A549 treated with AZD2906 at 1 μM for 4 hours (cell line): Measurements from ENCODE around the gene VCP. TPM values are rescaled to one million over a fixed set of nuclear protein-coding genes. Genes with fewer than 3 reads are reported as not detected.

Experiments
- total RNA-seq: library from RNA; stranded (reverse); fragments of 200-300 nt; extraction: Qiagen RNA extraction; gene quantifications from 5 replicates; pipeline ENCODE4 v1.2.3, GENCODE V29; 2022

The VCP gene
- 259 to 281 TPM (median 276 TPM) in 5 replicates for total RNA-seq

GRCh38 chr9:35072461-35073278 is at the start of gene VCP:
Gene VCP, minus strand, starts transcription at chr9:35072625. Its CDS starts 272 bp downstream, at chr9:35072353.

GRCh38 chr9:35115680-35116538 is 43.5 kb upstream of the VCP start, which contains the start of gene ATOSB:
Gene ATOSB, minus strand, starts transcription at chr9:35115862. Its CDS starts 7,588 bp downstream, at chr9:35108274.

GRCh38 chr9:35102769-35103659 is 30.6 kb upstream of the VCP start, which contains the start of gene STOML2:
Gene STOML2, minus strand, starts transcription at chr9:35103131. Its CDS starts 37 bp downstream, at chr9:35103094.

GRCh38 chr9:35096035-35096849 is 23.8 kb upstream of the VCP start, which contains the start of gene PIGO:
Gene PIGO, minus strand, starts transcription at chr9:35096591. Its CDS starts 1,026 bp downstream, at chr9:35095565.

GRCh38 chr9:35079426-35080341 is 7.3 kb upstream of the VCP start, which contains the start of gene FANCG:
Gene FANCG, minus strand, starts transcription at chr9:35079942. Its CDS starts 418 bp downstream, at chr9:35079524.

Other genes starting within 250 kb of the VCP start
- 0.07 to 0.19 TPM (median 0.13 TPM) in 5 replicates for gene PHF24, start 114.3 kb downstream of the VCP start, total RNA-seq
- gene DNAJB5, start 82.9 kb downstream of the VCP start, total RNA-seq = 9.5 to 13.6 TPM (median 12.0 TPM) in 5 replicates
- gene FANCG, start 7.3 kb upstream of the VCP start, total RNA-seq = 36.8 to 53.2 TPM (median 49.2 TPM) in 5 replicates
- gene PIGO, start 24.0 kb upstream of the VCP start, total RNA-seq = 40.4 to 52.7 TPM (median 49.8 TPM) in 5 replicates
- gene STOML2, start 30.5 kb upstream of the VCP start, total RNA-seq = 220 to 269 TPM (median 247 TPM) in 5 replicates
- 7.8 to 12.9 TPM (median 12.3 TPM) in 5 replicates for gene ATOSB, start 43.2 kb upstream of the VCP start, total RNA-seq
- 9.7 to 12.2 TPM (median 10.8 TPM) in 5 replicates for gene UNC13B, start 89.4 kb upstream of the VCP start, total RNA-seq